Measurements from ENCODE around the gene CDKN2D.

DNA sequence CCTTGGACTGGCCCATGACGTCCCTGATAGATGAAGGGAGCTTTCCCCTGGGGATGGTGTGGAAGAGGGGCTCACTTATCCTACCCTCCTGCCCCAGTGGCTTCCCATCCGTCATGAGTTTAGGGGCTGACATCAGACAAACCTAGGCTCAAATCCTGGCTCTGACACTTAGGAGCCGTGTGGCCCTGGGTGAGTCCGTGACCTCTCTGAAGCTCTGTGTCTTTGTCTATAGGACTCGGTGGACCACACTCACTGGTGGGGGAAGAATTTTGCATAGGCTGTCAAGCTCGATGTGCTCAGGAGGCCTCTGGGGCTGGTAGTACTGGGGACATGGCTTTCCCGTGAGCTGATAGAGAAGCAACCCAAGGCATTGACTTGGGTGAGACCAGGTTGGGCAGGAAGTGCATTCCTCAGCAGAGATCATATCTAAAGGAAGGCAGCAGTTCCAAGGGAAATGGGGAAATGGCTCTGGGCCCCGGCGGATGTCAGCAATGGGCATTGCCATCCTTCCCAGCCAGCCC, 35.7 kb upstream of the CDKN2D start:
- no peak for TF ChIP-seq ZFX (IDR thresholded peaks at IDR 0.05)
- no peak for TF ChIP-seq SP1 (IDR thresholded peaks at IDR 0.05; ENCODE audit: low read depth)
- TF ChIP-seq YY1 (IDR thresholded peaks at IDR 0.05; ENCODE audit: extremely low read depth, insufficient replicate concordance, low read depth, low read length), result no peak
- TF ChIP-seq EZH2 (IDR thresholded peaks at IDR 0.05), result no peak
- TF ChIP-seq, protein P1, sequence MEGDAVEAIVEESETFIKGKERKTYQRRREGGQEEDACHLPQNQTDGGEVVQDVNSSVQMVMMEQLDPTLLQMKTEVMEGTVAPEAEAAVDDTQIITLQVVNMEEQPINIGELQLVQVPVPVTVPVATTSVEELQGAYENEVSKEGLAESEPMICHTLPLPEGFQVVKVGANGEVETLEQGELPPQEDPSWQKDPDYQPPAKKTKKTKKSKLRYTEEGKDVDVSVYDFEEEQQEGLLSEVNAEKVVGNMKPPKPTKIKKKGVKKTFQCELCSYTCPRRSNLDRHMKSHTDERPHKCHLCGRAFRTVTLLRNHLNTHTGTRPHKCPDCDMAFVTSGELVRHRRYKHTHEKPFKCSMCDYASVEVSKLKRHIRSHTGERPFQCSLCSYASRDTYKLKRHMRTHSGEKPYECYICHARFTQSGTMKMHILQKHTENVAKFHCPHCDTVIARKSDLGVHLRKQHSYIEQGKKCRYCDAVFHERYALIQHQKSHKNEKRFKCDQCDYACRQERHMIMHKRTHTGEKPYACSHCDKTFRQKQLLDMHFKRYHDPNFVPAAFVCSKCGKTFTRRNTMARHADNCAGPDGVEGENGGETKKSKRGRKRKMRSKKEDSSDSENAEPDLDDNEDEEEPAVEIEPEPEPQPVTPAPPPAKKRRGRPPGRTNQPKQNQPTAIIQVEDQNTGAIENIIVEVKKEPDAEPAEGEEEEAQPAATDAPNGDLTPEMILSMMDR (IDR thresholded peaks at IDR 0.05 in 2 of 3, conservative IDR thresholded peaks at IDR 0.05 in 1 of 3; ENCODE audit: borderline replicate concordance in 1 of 3, insufficient read depth in 1 of 3, low read depth in 2 of 3, low read length in 2 of 3), result no peak
- TF ChIP-seq, protein P2, sequence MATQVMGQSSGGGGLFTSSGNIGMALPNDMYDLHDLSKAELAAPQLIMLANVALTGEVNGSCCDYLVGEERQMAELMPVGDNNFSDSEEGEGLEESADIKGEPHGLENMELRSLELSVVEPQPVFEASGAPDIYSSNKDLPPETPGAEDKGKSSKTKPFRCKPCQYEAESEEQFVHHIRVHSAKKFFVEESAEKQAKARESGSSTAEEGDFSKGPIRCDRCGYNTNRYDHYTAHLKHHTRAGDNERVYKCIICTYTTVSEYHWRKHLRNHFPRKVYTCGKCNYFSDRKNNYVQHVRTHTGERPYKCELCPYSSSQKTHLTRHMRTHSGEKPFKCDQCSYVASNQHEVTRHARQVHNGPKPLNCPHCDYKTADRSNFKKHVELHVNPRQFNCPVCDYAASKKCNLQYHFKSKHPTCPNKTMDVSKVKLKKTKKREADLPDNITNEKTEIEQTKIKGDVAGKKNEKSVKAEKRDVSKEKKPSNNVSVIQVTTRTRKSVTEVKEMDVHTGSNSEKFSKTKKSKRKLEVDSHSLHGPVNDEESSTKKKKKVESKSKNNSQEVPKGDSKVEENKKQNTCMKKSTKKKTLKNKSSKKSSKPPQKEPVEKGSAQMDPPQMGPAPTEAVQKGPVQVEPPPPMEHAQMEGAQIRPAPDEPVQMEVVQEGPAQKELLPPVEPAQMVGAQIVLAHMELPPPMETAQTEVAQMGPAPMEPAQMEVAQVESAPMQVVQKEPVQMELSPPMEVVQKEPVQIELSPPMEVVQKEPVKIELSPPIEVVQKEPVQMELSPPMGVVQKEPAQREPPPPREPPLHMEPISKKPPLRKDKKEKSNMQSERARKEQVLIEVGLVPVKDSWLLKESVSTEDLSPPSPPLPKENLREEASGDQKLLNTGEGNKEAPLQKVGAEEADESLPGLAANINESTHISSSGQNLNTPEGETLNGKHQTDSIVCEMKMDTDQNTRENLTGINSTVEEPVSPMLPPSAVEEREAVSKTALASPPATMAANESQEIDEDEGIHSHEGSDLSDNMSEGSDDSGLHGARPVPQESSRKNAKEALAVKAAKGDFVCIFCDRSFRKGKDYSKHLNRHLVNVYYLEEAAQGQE (IDR thresholded peaks at IDR 0.05; ENCODE audit: low read depth), result no peak
- no peak for TF ChIP-seq POLR2A (IDR thresholded peaks at IDR 0.05; ENCODE audit: borderline replicate concordance, extremely low read depth, insufficient read depth, insufficient read length)
- TF ChIP-seq SIN3A (IDR thresholded peaks at IDR 0.05; ENCODE audit: low read depth), result no peak
- no peak for TF ChIP-seq SRF (IDR thresholded peaks at IDR 0.05; ENCODE audit: low read depth)
- TF ChIP-seq CBX3 (IDR thresholded peaks at IDR 0.05; ENCODE audit: low read depth), result no peak
- TF ChIP-seq, protein P3, sequence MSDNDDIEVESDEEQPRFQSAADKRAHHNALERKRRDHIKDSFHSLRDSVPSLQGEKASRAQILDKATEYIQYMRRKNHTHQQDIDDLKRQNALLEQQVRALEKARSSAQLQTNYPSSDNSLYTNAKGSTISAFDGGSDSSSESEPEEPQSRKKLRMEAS (IDR thresholded peaks at IDR 0.05), result no peak
- TF ChIP-seq, protein P4, sequence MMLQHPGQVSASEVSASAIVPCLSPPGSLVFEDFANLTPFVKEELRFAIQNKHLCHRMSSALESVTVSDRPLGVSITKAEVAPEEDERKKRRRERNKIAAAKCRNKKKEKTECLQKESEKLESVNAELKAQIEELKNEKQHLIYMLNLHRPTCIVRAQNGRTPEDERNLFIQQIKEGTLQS (IDR thresholded peaks at IDR 0.05), result no peak
- no peak for TF ChIP-seq FOSL1 (IDR thresholded peaks at IDR 0.05; ENCODE audit: low read depth)

Data from HCT116 (cell line).